GM12875 (cell line): ENCODE measurements around the gene NBPF11.
A peak's percentile ranks its signal among the peaks of the same experiment; 100 is the strongest.
"Not testable (repeated sequence)": the region's sequence is repeated elsewhere in the genome, so short reads cannot be mapped to it uniquely, and the experiment has no call there.

ENCODE experiments used
- H3K4me3 ChIP-seq: one replicate; pipeline ENCODE4 v1.5.1; 2011; ENCODE audit warnings: low read depth, low read length, control low read depth
- CTCF ChIP-seq: IDR thresholded peaks from 2 replicates; pipeline ENCODE4 v1.5.1; 2011; ENCODE audit warnings: low read depth, mild to moderate bottlenecking, control low read depth, inconsistent platforms, low read length, moderate library complexity, borderline replicate concordance; ENCODE audit not compliant: insufficient read depth

NBPF11 gene, protein sequence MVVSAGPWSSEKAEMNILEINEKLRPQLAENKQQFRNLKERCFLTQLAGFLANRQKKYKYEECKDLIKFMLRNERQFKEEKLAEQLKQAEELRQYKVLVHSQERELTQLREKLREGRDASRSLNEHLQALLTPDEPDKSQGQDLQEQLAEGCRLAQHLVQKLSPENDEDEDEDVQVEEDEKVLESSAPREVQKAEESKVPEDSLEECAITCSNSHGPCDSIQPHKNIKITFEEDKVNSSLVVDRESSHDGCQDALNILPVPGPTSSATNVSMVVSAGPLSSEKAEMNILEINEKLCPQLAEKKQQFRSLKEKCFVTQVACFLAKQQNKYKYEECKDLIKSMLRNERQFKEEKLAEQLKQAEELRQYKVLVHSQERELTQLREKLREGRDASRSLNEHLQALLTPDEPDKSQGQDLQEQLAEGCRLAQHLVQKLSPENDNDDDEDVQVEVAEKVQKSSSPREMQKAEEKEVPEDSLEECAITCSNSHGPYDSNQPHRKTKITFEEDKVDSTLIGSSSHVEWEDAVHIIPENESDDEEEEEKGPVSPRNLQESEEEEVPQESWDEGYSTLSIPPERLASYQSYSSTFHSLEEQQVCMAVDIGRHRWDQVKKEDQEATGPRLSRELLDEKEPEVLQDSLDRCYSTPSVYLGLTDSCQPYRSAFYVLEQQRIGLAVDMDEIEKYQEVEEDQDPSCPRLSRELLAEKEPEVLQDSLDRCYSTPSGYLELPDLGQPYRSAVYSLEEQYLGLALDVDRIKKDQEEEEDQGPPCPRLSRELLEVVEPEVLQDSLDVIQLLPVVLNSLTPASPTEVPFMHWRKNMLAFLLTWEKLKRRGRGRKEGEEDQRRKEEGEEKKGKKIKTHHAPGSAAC

GRCh38 chr1:148151911-148152656, at the start of gene NBPF11:
Gene NBPF11, minus strand, starts transcription at chr1:148152281. Its CDS starts 25,278 bp downstream, at chr1:148127003.
- peak within 1 kb of the TSS; percentile 61 for H3K4me3 ChIP-seq

GRCh38 chr1:148197396-148197795, 45.3 kb upstream of the NBPF11 start:
- not testable (repeated sequence) for H3K4me3 ChIP-seq

DNA sequence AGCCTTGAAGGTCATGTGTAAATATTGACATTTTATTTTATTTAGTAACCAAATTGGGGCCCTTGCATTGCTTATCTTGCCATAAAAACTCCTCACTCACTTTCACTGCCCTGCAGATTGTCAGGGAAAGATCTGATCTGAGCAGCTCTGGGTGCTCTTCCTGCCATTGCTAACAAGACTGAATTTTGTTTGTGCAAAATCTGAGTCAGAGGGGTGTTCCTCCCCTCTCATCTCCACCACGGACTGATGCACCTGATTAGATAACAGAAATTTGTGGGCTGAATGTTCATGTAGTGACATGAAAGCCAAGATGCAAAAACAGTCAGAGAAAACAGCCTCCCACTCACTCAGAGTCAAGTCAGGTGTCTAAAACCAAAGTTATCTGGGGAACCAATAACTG, 44.9 kb upstream of the NBPF11 start:
- not testable (repeated sequence) for H3K4me3 ChIP-seq

DNA sequence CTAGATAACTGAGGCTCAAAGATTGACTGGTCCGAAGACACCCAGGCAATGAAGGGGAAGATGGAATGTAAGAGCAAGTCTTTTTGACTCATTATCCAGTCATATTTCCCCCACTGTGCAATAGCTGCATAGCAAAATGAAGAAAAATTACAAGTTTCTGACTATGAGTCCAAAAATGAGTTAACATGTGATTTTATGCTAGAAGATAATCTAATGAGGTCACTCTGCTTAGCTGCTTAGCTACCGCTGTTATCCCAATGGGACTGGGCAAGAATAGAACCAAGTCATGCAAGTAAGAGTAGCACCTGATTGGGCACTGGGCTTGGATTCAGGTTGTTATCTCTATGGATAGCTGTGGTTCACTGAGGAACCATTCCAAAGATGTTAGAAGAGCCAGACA, 43.0 kb upstream of the NBPF11 start:
- H3K4me3 ChIP-seq = not testable (repeated sequence)

- H3K4me3 ChIP-seq = not testable (repeated sequence)
Measured at GRCh38 chr1:148188768-148189167, 36.7 kb upstream of the NBPF11 start.

GRCh38 chr1:148178682-148179081, 26.6 kb upstream of the NBPF11 start:
- H3K4me3 ChIP-seq = not testable (repeated sequence)

GRCh38 chr1:148175414-148175813, 23.3 kb upstream of the NBPF11 start:
- not testable (repeated sequence) for H3K4me3 ChIP-seq

DNA sequence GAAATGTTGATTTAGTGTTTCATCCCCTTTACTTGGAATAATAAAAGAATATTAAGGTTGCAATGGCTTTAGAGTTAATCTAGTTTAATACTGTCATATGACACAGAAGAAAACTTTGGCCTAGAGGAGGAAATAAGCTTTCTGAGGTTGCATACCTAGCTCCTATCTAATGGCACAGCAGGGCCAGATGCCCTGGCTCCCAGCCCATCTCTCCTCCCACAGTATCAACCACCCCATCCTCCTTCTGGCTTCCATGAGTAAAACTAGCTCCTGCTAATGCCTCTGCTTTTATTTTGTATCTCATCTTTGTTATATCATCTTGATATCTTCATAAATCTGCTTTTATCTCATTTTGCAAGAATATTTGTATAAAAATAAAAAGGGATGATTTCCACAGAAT, 19.9 kb upstream of the NBPF11 start:
- not testable (repeated sequence) for H3K4me3 ChIP-seq

- no peak for TF ChIP-seq CTCF
- H3K4me3 ChIP-seq = no peak overlapping the region
Measured at GRCh38 chr1:148166558-148167492, 14.7 kb upstream of the NBPF11 start.

- no peak for TF ChIP-seq CTCF
- H3K4me3 ChIP-seq = no peak overlapping the region
Measured at GRCh38 chr1:148162363-148162762, 10.3 kb upstream of the NBPF11 start.
